Head of caudate nucleus (tissue), 42 donors: ENCODE data around the gene EXOSC9.

Experiments used
- DNase-seq, 42 donors: peaks; one replicate each; pipeline versions ENCODE4 v3.0.0 to v3.0.0-alpha.2; 2020 to 2021; ENCODE audit warnings: mixed read lengths in 7 of 42
- intact Hi-C: fragments of 100-400 bp; cut with DNase I; formaldehyde crosslinking; loops from one replicate; pipeline ENCODE4 v1.15.0; 2022

The EXOSC9 gene

GRCh38 chr4:121819216-121819965 is 18.3 kb downstream of the EXOSC9 start:
- intact Hi-C loops = no loop called here
- no peak for DNase-seq

GRCh38 chr4:121822047-121822446 is 20.9 kb downstream of the EXOSC9 start:
- intact Hi-C loops = no loop called here

GRCh38 chr4:121822796-121823504 is 21.8 kb downstream of the EXOSC9 start:
- DNase-seq = peak in 13 of 42 donors; percentile 1 to 43 (median 23)
- intact Hi-C loops = no loop called here

More at GRCh38 chr4:121822047-121822446, 20.9 kb downstream of the EXOSC9 start:
- DNase-seq = no peak

GRCh38 chr4:121823505-121824170 is 22.5 kb downstream of the EXOSC9 start, which contains the start of gene CCNA2:
Gene CCNA2 (minus strand): TSS chr4:121823883. CDS start chr4:121823628, 255 bp downstream.
- DNase-seq = peak; percentile 92 to 99 (median 97)
- intact Hi-C loops = no loop called here

GRCh38 chr4:121824171-121824527 is 23.0 kb downstream of the EXOSC9 start:
- DNase-seq = no peak
- intact Hi-C loops = no loop called here

- intact Hi-C loops = no loop called here
- DNase-seq = peak in 1 of 42 donors; percentile 2
Measured at GRCh38 chr4:121824950-121825349, 23.8 kb downstream of the EXOSC9 start.

GRCh38 chr4:121827853-121828252 is 26.7 kb downstream of the EXOSC9 start:
- intact Hi-C loops = no loop called here
- DNase-seq = no peak

- intact Hi-C loops = no loop called here
Measured at GRCh38 chr4:121829511-121829910, 28.4 kb downstream of the EXOSC9 start.

GRCh38 chr4:121838136-121838535 is 37.0 kb downstream of the EXOSC9 start:
- no peak for DNase-seq
- intact Hi-C loops = no loop called here

More at GRCh38 chr4:121829511-121829910, 28.4 kb downstream of the EXOSC9 start:
- no peak for DNase-seq

- peak in 20 of 42 donors; percentile 7 to 67 (median 28) for DNase-seq
- intact Hi-C loops = no loop called here
Measured at GRCh38 chr4:121842862-121843261, 41.7 kb downstream of the EXOSC9 start.

GRCh38 chr4:121846662-121847061 is 45.5 kb downstream of the EXOSC9 start:
- DNase-seq = no peak
- intact Hi-C loops = no loop called here

- intact Hi-C loops = no loop called here
- DNase-seq = no peak
Measured at GRCh38 chr4:121851354-121851753, 50.2 kb downstream of the EXOSC9 start.

- DNase-seq = no peak
- intact Hi-C loops = no loop called here
Measured at GRCh38 chr4:121860121-121860520, 59.0 kb downstream of the EXOSC9 start.

GRCh38 chr4:121861426-121861825 is 60.3 kb downstream of the EXOSC9 start:
- DNase-seq = no peak
- intact Hi-C loops = no loop called here

- intact Hi-C loops = no loop called here
- no peak for DNase-seq
Measured at GRCh38 chr4:121863799-121864198, 62.7 kb downstream of the EXOSC9 start.
